Omental fat pad (tissue), 4 donors: ENCODE data around the gene RFC5. TPM values are rescaled to one million over a fixed set of nuclear protein-coding genes. Genes with fewer than 3 reads are reported as not detected.

Source experiments
- ATAC-seq: fragments of 150-250 bp; one replicate; pipeline ENCODE4 v1.9.1; 2016; ENCODE audit warnings: mild to moderate bottlenecking, moderate library complexity; ENCODE audit not compliant: low FRiP score
- DNase-seq: peaks from one replicate; pipeline ENCODE4 v3.0.0-alpha.2; 2019; ENCODE audit warnings: low spot score
- CTCF ChIP-seq, 3 donors: fragments of 450-650 bp; IDR thresholded peaks; one replicate each; pipeline ENCODE4 v1.5.1; 2016 to 2017; ENCODE audit warnings: antibody characterized with exemption in 3 of 3, mild to moderate bottlenecking in 3 of 3, moderate library complexity in 2 of 3
- total RNA-seq, 4 donors: library from RNA; depleted of rRNA; stranded (reverse); fragments of >200 nt; gene quantifications; one replicate each; pipeline ENCODE4 v1.1.0, GENCODE V29; 2016

RFC5 gene
- total RNA-seq, 4 donors from 2014 or later, result 4.7 to 14.8 (median 6.4) TPM

DNA sequence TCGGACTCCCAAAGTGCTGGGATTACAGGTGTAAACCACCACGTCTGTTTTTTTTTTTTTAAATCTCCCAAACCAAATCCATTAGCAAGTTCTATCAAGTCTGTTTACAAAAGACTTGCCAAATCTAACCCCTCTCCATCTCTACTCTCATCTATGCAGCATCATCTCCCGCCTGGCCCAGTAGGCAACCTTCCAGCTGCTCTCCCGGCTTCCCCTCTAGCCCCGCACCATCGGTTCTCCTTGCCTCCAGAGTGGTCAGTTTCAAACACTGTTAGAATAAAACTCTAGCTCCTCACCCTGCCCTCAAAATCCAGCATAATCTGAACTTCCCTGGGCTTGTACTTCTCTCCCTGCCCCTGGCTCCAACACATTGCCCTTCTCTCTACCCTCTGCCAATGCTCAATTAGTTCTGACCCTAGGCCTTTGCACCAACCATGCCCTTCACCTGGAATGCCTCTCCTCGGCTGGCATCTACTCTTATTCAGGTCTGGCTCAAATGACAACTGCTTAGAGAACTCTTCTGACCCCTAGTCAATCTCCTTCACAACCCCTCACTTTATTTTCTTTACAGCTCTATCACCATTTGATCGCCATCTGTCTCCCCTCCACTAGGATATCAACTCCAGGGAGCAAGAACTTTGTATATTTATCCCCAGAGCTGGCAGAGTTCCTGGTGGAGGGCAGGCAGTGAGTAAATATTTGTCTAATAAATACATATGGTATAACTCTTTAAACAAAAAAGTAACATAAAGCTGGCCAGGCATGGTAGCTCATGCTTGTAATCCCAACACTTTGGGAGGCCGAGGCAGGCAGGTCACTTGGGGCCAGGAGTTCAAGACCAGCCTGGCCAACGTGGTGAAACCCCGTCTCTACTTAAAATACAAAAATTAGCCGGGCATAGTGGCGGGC, 39.6 kb downstream of the RFC5 start:
- no peak for DNase-seq
- no peak for TF ChIP-seq CTCF (IDR thresholded peaks at IDR 0.05)
- ATAC-seq, result no peak

DNA sequence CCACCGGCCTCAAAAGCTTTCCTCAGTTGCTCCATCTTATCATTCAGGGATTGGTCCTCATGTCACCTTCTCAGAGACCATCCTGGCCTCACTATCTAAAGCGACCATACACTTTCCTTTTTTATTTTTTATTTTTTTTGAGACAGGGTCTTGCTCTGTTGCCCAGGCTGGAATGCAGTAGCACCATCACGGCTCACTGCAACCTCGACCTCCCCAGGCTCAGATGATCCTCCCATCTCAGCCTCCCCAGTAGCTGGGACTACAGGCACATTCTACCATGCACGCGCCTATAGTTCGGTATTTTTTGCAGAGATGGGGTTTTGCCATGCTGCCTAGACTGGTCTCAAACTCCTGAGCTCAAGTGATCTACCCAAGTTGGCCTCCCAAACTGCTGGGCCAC, 41.7 kb downstream of the RFC5 start:
- ATAC-seq, result no peak
- no peak for DNase-seq
- no peak for TF ChIP-seq CTCF (IDR thresholded peaks at IDR 0.05)

DNA sequence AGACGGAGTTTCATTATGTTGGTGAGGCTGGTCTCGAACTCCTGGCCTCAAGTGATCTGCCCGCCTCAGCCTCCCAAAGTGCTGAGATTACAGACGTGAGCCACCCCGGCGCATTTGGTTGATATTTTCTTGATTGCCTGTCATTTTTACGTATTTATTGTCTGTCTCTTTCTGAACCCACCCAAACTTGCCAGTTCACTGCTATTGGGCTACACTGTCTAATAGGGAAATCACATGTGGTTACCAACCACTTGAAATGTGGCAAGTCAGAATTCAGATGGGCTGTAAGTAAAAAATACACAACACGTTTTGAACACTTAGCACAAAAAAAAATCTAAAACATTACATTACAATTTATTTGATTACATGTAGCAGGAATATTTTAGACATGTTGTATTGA, 42.4 kb downstream of the RFC5 start:
- DNase-seq (no peak), ATAC-seq (no peak)
- no peak for TF ChIP-seq CTCF (IDR thresholded peaks at IDR 0.05)

DNA sequence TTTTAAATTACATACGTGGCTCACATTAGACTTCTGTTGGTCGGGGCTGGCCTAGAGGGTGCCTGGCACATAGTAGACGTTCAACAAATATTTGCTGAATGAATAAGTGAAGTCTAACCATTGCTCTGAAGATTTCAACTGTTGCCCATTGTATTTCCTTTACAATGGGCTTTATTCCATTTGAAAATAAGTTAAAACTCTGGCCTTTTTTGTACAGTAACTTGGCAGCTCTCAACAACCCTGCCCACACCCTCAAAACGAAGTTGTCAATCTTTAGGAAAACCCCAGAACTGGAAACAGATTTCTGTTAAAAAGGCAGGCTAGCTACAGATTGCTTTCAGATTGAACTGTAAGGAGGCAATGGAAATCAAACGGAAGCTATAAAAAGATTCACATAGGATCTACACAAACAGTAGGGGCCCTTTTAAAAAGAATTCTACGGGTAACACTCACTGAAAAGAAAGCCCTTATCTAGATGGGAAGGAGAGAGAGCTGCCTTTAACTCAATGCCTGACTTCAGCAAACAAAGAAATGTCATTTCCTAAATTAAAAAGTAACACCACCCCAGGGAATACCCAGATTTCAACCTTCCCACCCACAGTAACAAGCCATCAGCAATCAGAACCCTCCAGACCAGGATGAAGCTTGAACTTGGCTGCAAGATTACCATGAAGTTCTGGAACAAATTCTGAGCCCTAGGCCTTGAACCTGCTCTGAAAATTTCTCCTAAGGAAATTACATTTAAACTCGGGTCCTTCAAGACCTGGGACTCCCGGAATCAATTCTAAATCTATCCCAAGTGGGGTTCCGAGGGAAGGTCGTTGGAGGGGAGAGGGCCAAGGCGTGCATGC, 43.1 kb downstream of the RFC5 start:
- TF ChIP-seq CTCF (IDR thresholded peaks at IDR 0.05), result no peak
- no peak for ATAC-seq

DNA sequence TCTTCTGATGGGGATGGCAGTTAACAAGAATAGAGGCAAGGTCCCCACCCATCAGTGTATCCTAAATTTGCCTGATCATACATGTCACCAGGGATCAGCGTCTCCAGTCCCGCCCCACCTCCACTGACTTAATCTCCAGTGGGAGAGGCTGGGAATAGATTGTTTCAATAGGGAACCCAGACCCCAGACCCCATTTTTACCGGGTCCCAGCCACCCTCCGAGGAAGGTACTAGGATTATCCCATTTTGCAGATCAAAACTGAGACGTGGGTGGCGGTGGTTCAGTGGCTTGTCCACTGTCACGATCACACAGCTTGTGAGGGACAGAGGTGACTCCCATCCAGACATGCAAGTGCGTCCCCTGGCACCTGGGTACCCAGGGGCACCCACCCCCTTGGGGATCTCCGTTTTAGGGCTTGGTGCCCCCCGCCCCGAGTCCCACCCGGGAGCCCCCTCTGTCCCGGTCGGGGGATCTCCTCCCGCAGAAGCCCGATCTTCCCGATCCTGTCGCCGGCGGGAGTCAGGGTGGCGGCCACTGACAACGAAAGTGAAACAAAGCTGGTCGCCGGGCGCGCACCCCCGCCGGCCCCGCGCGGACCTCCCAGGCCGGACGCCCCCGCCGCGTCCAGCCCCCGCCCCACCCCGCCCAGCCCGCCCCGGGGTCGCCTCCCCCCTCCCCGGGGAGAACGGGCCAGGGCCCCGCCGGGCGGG, 44.0 kb downstream of the RFC5 start:
- DNase-seq (peak; percentile 26), ATAC-seq (peak; percentile 65)
- no peak for TF ChIP-seq CTCF (IDR thresholded peaks at IDR 0.05)

More for the DNA sequence above, 43.1 kb downstream of the RFC5 start:
- no peak for DNase-seq

DNA sequence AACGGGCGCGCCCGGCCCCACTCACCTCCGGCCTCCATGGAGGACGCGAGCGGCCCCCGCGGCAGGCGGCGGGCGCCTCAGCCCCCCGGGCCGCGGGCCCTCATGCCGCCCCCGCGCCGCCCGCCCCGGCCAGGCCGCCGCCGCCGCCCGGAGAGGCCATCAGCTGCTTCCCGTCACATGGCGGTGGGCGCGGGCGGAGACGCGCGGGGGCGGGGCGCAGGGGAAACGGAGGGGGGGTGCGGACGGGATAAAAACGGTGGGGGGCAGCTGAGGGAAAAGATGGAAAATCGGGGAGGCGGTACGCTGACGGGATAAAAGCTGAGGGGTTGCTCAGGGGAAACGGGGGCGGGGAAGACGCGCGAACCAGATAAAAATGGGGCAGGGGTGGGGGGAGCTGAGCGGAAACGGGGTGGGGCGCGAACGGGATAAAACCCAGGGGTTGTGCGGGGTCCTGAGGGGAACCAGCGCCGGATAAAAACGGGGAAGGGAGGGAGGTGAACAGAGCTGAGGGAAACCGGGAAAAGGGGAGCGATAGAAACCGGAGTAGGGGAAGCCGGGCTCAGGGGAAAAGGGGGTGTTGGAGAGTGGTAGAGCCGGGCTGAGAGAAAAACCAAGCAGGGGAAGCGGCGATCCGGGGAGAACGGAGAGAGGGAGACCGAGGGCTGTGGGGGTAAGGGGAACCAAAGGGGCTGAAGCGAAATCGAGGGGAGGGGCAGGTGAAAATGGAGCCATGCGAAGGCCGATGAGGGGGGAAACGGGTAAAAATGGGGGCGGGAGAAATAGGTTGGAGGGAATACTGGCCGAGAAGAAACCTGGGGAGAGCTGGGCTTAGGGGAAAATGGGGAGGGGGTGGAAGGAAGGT, 44.7 kb downstream of the RFC5 start, which contains the start of gene WSB2:
TSS of gene WSB2 (minus strand) at position 169 of the 862 bp plus-strand sequence. CDS start at position 38, 131 bp downstream.
- no peak for TF ChIP-seq CTCF (IDR thresholded peaks at IDR 0.05)
- peak; percentile 65 for DNase-seq
- peak; percentile 63 for ATAC-seq
